Spleen (tissue), 7 donors: ENCODE data around the gene TBL1XR1.

Experiments
- CTCF ChIP-seq, 11 experiments: fragments of 200-600 bp in 7 of 11; fragments of 450-650 bp in 4 of 11; sonication (generic) in 4 of 11; IDR thresholded peaks in 8 of 11; conservative IDR thresholded peaks in 3 of 11; 1 replicate in 7 of 11; 2 replicates in 4 of 11; pipeline versions ENCODE4 v1.4.0 to v1.8.0; 2016 to 2021; ENCODE audit warnings: antibody characterized with exemption in 11 of 11, inconsistent platforms in 4 of 11, mild to moderate bottlenecking in 1 of 11
- POLR2A ChIP-seq, 3 donors: fragments of 450-650 bp; IDR thresholded peaks; one replicate each; pipeline ENCODE4 v1.5.1; 2017; ENCODE audit warnings: antibody characterized with exemption in 3 of 3, mild to moderate bottlenecking in 1 of 3
- donor health status: DM: no; HTN: no; CAD: no; lungs with moderate emphysema.
- donor health status: DM: no; HTN: no; CAD: no.
- donor health status: DM: no; HTN: no; CAD: no.

- TF ChIP-seq CTCF (IDR thresholded peaks at IDR 0.05 in 8 of 11, conservative IDR thresholded peaks at IDR 0.05 in 3 of 11) (no peak), POLR2A (IDR thresholded peaks at IDR 0.05) (no peak)
These were observed 111.5 kb downstream of the TBL1XR1 start for GRCh38 chr3:177085794-177086193.
